Measurements from ENCODE around the gene EPC1.

The EPC1 gene

GRCh38 chr10:32323051-32323450, 23.9 kb downstream of the EPC1 start:
- no CpG with 5 or more reads among the region's 2 CpGs for WGBS (ENCODE audit: extremely low coverage, insufficient coverage, insufficient read length)
- no peak overlapping the region for H4K8ac ChIP-seq (ENCODE audit: low read depth, low read length)
- peaks cover 2% of the 10 kb centered on the region for H3K79me2 ChIP-seq (ENCODE audit: control insufficient read depth, insufficient read depth, low read length, poor library complexity)
- H3K4me3 ChIP-seq (ENCODE audit: low read depth, low read length), result no peak overlapping the region
- H3K9ac ChIP-seq (ENCODE audit: low read length), result no peak overlapping the region
- no peak overlapping the region for H4K12ac ChIP-seq (ENCODE audit: low read depth, low read length)
- H3K14ac ChIP-seq (ENCODE audit: low read length), result no peak overlapping the region
- H2AFZ ChIP-seq (ENCODE audit: insufficient read depth, low read length, poor library complexity), result no peak overlapping the region
- H2AK5ac ChIP-seq (ENCODE audit: low read length), result no peak overlapping the region
- no peak overlapping the region for H4K91ac ChIP-seq (ENCODE audit: low read depth, low read length)
- DNase-seq, result no peak
- H3K79me1 ChIP-seq (ENCODE audit: low read length), result no peaks in the 10 kb centered on the region
- no peak overlapping the region for H3K4ac ChIP-seq (ENCODE audit: low read depth, low read length)
- H3K27me3 ChIP-seq (ENCODE audit: insufficient read depth, low read length), result no peaks in the 10 kb centered on the region
- H2BK12ac ChIP-seq (ENCODE audit: low read length), result no peak overlapping the region
- no peak overlapping the region for H2BK5ac ChIP-seq (ENCODE audit: low read depth, low read length, poor library complexity)
- H3K4me2 ChIP-seq (ENCODE audit: low read length), result no peak overlapping the region
- no peak overlapping the region for H2BK120ac ChIP-seq (ENCODE audit: insufficient read depth, low read length, poor library complexity)
- no peaks in the 10 kb centered on the region for H3K9me3 ChIP-seq (ENCODE audit: insufficient read depth, low read depth, low read length)
- H3K4me1 ChIP-seq (ENCODE audit: control insufficient read depth in 1 of 2, insufficient read depth in 2 of 2, low read length in 2 of 2), result no peaks in the 10 kb centered on the region
- no peak overlapping the region for H3K18ac ChIP-seq (ENCODE audit: low read length)
- no peak overlapping the region for H3K23ac ChIP-seq (ENCODE audit: low read length)
- no peak overlapping the region for H3K27ac ChIP-seq (ENCODE audit: low read depth, low read length)
- peaks cover 0 to 2% of the 10 kb centered on the region in 2 experiments for H3K36me3 ChIP-seq (ENCODE audit: control insufficient read depth in 1 of 2, insufficient read depth in 2 of 2, low read length in 2 of 2)

GRCh38 chr10:32321016-32321631, 25.8 kb downstream of the EPC1 start:
- Histone ChIP-seq H3K79me1 (ENCODE audit: low read length) (no peaks in the 10 kb centered on the region), H3K79me2 (ENCODE audit: control insufficient read depth, insufficient read depth, low read length, poor library complexity) (peaks cover 2% of the 10 kb centered on the region), H4K12ac (ENCODE audit: low read depth, low read length) (no peak overlapping the region), H3K23ac (ENCODE audit: low read length) (no peak overlapping the region), H3K14ac (ENCODE audit: low read length) (no peak overlapping the region), H3K18ac (ENCODE audit: low read length) (no peak overlapping the region), H2BK5ac (ENCODE audit: low read depth, low read length, poor library complexity) (no peak overlapping the region), H3K27me3 (ENCODE audit: insufficient read depth, low read length) (no peaks in the 10 kb centered on the region), H3K4ac (ENCODE audit: low read depth, low read length) (peak overlapping the region; percentile 24), H3K36me3 (ENCODE audit: control insufficient read depth in 1 of 2, insufficient read depth in 2 of 2, low read length in 2 of 2) (peaks cover 0 to 2% of the 10 kb centered on the region in 2 experiments), H3K27ac (ENCODE audit: low read depth, low read length) (no peak overlapping the region), H3K9ac (ENCODE audit: low read length) (no peak overlapping the region), H3K4me3 (ENCODE audit: low read depth, low read length) (no peak overlapping the region), H3K9me3 (ENCODE audit: insufficient read depth, low read depth, low read length) (no peaks in the 10 kb centered on the region), H3K4me1 (ENCODE audit: control insufficient read depth in 1 of 2, insufficient read depth in 2 of 2, low read length in 2 of 2) (no peaks in the 10 kb centered on the region), H2BK120ac (ENCODE audit: insufficient read depth, low read length, poor library complexity) (no peak overlapping the region), H4K8ac (ENCODE audit: low read depth, low read length) (no peak overlapping the region), H2AFZ (ENCODE audit: insufficient read depth, low read length, poor library complexity) (no peak overlapping the region), H3K4me2 (ENCODE audit: low read length) (no peak overlapping the region), H4K91ac (ENCODE audit: low read depth, low read length) (no peak overlapping the region), H2AK5ac (ENCODE audit: low read length) (no peak overlapping the region), H2BK12ac (ENCODE audit: low read length) (no peak overlapping the region)
- no peak for DNase-seq
- WGBS (ENCODE audit: extremely low coverage, insufficient coverage, insufficient read length), result no CpG with 5 or more reads among the region's 4 CpGs

- Histone ChIP-seq H3K9ac (ENCODE audit: low read length) (no peak overlapping the region), H3K36me3 (ENCODE audit: control insufficient read depth in 1 of 2, insufficient read depth in 2 of 2, low read length in 2 of 2) (no peaks in the 10 kb centered on the region), H3K27me3 (ENCODE audit: insufficient read depth, low read length) (no peaks in the 10 kb centered on the region), H3K79me1 (ENCODE audit: low read length) (no peaks in the 10 kb centered on the region), H2AFZ (ENCODE audit: insufficient read depth, low read length, poor library complexity) (no peak overlapping the region), H3K9me3 (ENCODE audit: insufficient read depth, low read depth, low read length) (no peaks in the 10 kb centered on the region), H3K23ac (ENCODE audit: low read length) (no peak overlapping the region), H2BK12ac (ENCODE audit: low read length) (no peak overlapping the region), H3K79me2 (ENCODE audit: control insufficient read depth, insufficient read depth, low read length, poor library complexity) (no peaks in the 10 kb centered on the region), H3K18ac (ENCODE audit: low read length) (no peak overlapping the region), H2BK5ac (ENCODE audit: low read depth, low read length, poor library complexity) (no peak overlapping the region), H4K8ac (ENCODE audit: low read depth, low read length) (no peak overlapping the region), H2BK120ac (ENCODE audit: insufficient read depth, low read length, poor library complexity) (no peak overlapping the region), H3K4me2 (ENCODE audit: low read length) (no peak overlapping the region), H3K4me3 (ENCODE audit: low read depth, low read length) (no peak overlapping the region), H4K12ac (ENCODE audit: low read depth, low read length) (no peak overlapping the region), H3K4ac (ENCODE audit: low read depth, low read length) (peak overlapping the region; percentile 13), H2AK5ac (ENCODE audit: low read length) (no peak overlapping the region), H3K14ac (ENCODE audit: low read length) (no peak overlapping the region), H3K4me1 (ENCODE audit: control insufficient read depth in 1 of 2, insufficient read depth in 2 of 2, low read length in 2 of 2) (no peaks in the 10 kb centered on the region), H4K91ac (ENCODE audit: low read depth, low read length) (no peak overlapping the region), H3K27ac (ENCODE audit: low read depth, low read length) (no peak overlapping the region)
- WGBS (ENCODE audit: extremely low coverage, insufficient coverage, insufficient read length), result no CpG with 5 or more reads among the region's 4 CpGs
- DNase-seq, result peak in 1 of 2 donors; percentile 40
Observed at GRCh38 chr10:32318476-32318896, 28.5 kb downstream of the EPC1 start.

- Histone ChIP-seq H2AFZ (ENCODE audit: insufficient read depth, low read length, poor library complexity) (no peak overlapping the region), H3K27me3 (ENCODE audit: insufficient read depth, low read length) (no peaks in the 10 kb centered on the region), H3K4ac (ENCODE audit: low read depth, low read length) (peak overlapping the region; percentile 6), H3K4me1 (ENCODE audit: control insufficient read depth in 1 of 2, insufficient read depth in 2 of 2, low read length in 2 of 2) (no peaks in the 10 kb centered on the region), H3K14ac (ENCODE audit: low read length) (no peak overlapping the region), H2BK120ac (ENCODE audit: insufficient read depth, low read length, poor library complexity) (no peak overlapping the region), H3K4me2 (ENCODE audit: low read length) (no peak overlapping the region), H2BK12ac (ENCODE audit: low read length) (no peak overlapping the region), H4K12ac (ENCODE audit: low read depth, low read length) (no peak overlapping the region), H2BK5ac (ENCODE audit: low read depth, low read length, poor library complexity) (no peak overlapping the region), H3K9me3 (ENCODE audit: insufficient read depth, low read depth, low read length) (no peaks in the 10 kb centered on the region), H3K79me1 (ENCODE audit: low read length) (no peaks in the 10 kb centered on the region), H3K4me3 (ENCODE audit: low read depth, low read length) (no peak overlapping the region), H4K8ac (ENCODE audit: low read depth, low read length) (no peak overlapping the region), H3K79me2 (ENCODE audit: control insufficient read depth, insufficient read depth, low read length, poor library complexity) (no peaks in the 10 kb centered on the region), H3K18ac (ENCODE audit: low read length) (no peak overlapping the region), H4K91ac (ENCODE audit: low read depth, low read length) (no peak overlapping the region), H3K9ac (ENCODE audit: low read length) (no peak overlapping the region), H2AK5ac (ENCODE audit: low read length) (no peak overlapping the region), H3K23ac (ENCODE audit: low read length) (no peak overlapping the region), H3K27ac (ENCODE audit: low read depth, low read length) (no peak overlapping the region), H3K36me3 (ENCODE audit: control insufficient read depth in 1 of 2, insufficient read depth in 2 of 2, low read length in 2 of 2) (no peaks in the 10 kb centered on the region)
- no peak for DNase-seq
- WGBS (ENCODE audit: extremely low coverage, insufficient coverage, insufficient read length), result no CpG with 5 or more reads among the region's 6 CpGs
Observed at GRCh38 chr10:32317795-32318357, 29.1 kb downstream of the EPC1 start.
